Right lung (tissue), 10 donors: Measurements from ENCODE around the gene OR4M2. TPM values are rescaled to one million over a fixed set of nuclear protein-coding genes. Genes with fewer than 3 reads are reported as not detected.
"Not testable (repeated sequence)": the region's sequence is repeated elsewhere in the genome, so short reads cannot be mapped to it uniquely, and the experiment has no call there.

Experiments
- DNase-seq, 2 donors: peaks; one replicate each; pipeline ENCODE4 v3.0.0-alpha.2; 2013
- long read RNA-seq, 8 donors: transcript quantifications; one replicate each; lab custom pipeline, GENCODE V29; 2026
- polyA plus RNA-seq, 5 donors: library from polyadenylated mRNA; unstranded; fragments of 120-200 nt; gene quantifications; one replicate each; pipeline versions ENCODE4 v1.2.1 to v1.2.3, GENCODE V29; 2013; ENCODE audit warnings: inconsistent platforms in 1 of 5, low replicate concordance in 1 of 5; ENCODE audit not compliant: insufficient read length in 5 of 5, insufficient read depth in 1 of 5

The OR4M2 gene, protein sequence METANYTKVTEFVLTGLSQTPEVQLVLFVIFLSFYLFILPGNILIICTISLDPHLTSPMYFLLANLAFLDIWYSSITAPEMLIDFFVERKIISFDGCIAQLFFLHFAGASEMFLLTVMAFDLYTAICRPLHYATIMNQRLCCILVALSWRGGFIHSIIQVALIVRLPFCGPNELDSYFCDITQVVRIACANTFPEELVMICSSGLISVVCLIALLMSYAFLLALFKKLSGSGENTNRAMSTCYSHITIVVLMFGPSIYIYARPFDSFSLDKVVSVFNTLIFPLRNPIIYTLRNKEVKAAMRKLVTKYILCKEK
- not detected for polyA plus RNA-seq
- long read RNA-seq, donor 1 = 0 reads
- long read RNA-seq, donor 2 = 0 reads
- long read RNA-seq, donor 3 = 0 reads
- long read RNA-seq, donor 4 = 0 reads
- long read RNA-seq, donor 5 = 0 reads
- long read RNA-seq, donor 6 = 0 reads
- long read RNA-seq, donor 7 = 0 reads
- long read RNA-seq, donor 8 = 0 reads

DNA sequence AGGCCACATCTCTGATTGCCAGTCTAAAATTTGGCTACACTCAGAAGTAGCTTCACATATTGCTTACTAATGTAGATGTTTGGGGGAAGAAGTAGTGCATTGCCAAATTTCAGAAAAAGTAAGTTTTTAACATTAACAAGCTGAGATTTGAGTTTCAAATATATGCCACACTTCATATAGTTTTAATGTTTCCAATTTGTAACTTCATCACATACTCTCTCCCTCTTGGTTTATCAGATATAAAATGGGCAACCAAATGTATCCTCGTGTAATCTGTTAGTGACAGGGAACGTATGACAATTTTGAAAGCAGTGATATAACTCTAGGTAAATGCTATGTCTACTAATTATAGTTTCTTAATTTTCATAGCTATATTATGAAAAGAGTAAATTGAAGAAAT is at the start of gene OR4M2:
Gene OR4M2 (plus strand): TSS at position 301 of the 400 bp plus-strand sequence. CDS start 98 bp downstream, at position 399.
- not testable (repeated sequence) for DNase-seq

DNA sequence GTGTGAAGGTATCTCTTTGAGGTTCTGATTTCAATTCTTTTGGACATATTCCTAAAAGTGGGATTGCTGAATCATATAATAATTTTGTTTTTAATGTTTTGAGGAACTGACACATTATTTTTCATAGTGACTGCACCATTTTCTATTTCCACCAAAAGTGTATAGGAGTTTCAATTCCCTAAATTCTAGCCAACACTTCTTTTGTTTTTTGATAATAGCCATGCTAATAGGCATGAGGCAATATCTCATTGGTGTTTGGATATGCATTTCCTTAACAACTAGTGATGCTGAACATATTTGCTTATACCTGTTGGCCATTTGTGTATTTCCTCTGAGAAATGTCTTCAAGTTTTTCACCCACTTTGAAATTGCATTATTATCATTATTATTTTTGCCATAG is 11.1 kb upstream of the OR4M2 start:
- not testable (repeated sequence) for DNase-seq

DNA sequence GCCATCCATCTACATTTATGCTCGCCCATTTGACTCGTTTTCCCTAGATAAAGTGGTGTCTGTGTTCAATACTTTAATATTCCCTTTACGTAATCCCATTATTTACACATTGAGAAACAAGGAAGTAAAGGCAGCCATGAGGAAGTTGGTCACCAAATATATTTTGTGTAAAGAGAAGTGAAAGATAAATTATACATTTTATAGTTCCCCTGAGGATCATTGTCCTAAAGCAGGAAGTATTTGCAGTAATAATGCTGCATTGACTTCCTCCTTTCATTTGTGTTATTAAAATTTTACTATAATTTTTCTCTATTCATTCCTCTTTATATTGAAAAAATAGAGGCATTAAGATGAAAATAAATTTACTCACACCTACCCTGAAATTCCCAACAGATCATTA is 1.1 kb downstream of the OR4M2 start:
- DNase-seq = not testable (repeated sequence)

DNA sequence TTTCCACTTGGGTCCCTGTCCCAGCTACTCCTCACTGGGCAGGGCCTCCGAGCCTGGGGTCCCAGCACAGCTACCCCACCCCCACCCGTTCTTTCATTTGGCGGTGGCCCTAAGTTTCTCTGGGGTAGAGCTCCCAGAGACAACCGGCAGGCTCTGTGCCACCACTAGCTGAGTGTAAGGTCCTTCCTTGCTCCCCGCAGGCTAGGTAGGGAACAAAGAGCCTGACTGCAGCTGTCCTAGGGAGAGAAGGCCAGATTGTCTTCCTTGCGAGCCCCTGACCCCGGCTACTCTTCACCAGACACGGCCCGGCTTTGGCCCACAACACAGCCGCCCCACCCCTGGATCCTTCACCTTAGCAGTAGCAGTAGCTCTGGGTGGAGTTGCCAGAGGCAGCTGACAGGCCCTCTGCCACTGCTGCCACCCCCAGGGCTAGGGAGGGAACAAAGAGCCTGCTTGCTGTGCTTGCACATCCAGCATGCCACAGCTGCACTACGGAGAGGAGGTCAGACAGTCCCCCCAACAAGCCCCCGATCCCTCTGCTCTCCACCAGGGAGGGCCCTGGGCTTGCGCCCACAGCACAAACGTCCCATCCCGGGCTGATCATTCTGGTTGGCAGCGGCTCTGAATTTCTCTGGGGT is 18.4 kb downstream of the OR4M2 start:
- not testable (repeated sequence) for DNase-seq

DNA sequence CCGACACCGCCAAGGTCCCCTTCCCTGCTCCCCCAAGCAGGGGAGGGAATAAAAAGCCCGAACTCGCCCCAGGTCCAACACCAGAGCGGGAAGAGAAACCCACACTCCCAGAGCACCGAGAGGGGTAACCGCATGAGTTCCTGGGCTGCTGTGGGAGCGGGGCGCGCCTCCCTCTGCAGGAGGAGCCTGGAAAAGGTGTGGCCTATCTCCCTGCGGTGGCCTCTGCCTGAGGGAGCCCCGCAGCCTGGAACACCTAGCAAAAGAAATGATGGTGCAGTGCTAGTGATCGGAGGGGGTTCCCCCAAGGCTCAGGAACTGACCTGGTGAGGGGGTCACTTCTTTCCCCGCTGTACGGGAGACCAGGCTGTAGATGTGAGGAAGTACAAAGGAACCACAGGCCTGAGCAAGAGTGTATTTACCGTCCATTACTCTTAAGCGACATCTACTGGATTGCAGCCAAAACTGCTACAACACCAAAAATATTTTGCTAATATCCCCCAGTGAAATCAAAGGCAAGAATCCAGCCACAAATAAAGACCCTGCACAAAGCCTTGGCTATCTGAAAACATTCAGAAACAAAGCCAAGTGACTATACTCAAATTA is 19.1 kb downstream of the OR4M2 start:
- not testable (repeated sequence) for DNase-seq

DNA sequence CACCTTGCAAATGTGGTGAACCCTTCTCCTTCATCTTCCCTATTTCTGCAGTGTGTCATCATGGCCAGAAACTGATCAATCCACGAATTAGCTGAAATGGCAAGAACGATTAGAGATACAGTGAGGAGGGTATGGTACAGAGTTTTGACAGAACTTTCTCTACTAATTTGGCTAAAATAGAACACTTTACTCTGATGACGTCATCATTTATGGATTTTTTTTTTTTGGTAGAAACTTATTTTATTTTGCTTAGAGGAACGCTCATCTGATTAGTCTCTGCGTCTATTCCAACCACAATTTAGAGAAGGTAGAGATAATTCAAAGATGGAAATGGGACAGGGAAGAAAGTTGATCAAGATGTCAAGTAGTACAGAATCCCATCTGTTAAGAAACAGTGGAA is 41.7 kb downstream of the OR4M2 start:
- DNase-seq = not testable (repeated sequence)

Other genes with a start within 250 kb of the OR4M2 start
- not detected for gene POTEB, start 202.8 kb upstream of the OR4M2 start, polyA plus RNA-seq